ENCODE results near the gene ANXA3.

DNA sequence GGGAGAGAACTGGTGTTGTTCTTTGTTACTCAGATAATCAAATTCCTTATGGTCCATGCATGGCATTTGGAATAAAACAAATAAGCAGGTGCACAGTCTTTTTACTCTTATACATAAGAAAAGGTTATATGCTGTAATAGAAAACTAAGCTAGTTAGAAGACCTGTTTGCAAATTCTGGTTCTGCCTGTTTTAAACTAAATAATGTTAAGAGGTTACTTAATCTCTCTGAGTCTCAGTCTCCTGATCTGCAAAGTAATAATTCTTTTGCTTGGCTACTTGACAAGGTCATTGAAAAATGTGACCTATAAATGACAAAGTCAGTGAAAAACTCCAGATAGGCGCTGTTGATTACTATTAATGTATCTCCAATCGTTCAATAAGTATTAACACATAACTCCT is 42.5 kb upstream of the ANXA3 start:
- TF ChIP-seq YY1 (IDR thresholded peaks at IDR 0.05; ENCODE audit: low read depth) (no peak), MAX (IDR thresholded peaks at IDR 0.05) (no peak), RAD21 (IDR thresholded peaks at IDR 0.05; ENCODE audit: low read depth) (no peak)
- TF ChIP-seq, protein P1, sequence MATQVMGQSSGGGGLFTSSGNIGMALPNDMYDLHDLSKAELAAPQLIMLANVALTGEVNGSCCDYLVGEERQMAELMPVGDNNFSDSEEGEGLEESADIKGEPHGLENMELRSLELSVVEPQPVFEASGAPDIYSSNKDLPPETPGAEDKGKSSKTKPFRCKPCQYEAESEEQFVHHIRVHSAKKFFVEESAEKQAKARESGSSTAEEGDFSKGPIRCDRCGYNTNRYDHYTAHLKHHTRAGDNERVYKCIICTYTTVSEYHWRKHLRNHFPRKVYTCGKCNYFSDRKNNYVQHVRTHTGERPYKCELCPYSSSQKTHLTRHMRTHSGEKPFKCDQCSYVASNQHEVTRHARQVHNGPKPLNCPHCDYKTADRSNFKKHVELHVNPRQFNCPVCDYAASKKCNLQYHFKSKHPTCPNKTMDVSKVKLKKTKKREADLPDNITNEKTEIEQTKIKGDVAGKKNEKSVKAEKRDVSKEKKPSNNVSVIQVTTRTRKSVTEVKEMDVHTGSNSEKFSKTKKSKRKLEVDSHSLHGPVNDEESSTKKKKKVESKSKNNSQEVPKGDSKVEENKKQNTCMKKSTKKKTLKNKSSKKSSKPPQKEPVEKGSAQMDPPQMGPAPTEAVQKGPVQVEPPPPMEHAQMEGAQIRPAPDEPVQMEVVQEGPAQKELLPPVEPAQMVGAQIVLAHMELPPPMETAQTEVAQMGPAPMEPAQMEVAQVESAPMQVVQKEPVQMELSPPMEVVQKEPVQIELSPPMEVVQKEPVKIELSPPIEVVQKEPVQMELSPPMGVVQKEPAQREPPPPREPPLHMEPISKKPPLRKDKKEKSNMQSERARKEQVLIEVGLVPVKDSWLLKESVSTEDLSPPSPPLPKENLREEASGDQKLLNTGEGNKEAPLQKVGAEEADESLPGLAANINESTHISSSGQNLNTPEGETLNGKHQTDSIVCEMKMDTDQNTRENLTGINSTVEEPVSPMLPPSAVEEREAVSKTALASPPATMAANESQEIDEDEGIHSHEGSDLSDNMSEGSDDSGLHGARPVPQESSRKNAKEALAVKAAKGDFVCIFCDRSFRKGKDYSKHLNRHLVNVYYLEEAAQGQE (IDR thresholded peaks at IDR 0.05; ENCODE audit: low read depth): no peak

Data from Ishikawa (cell line).